HG03064 (cell line): ENCODE data around the gene SERPINE1.

ENCODE experiments used
- ATAC-seq: cut with Tn5 transposase; IDR thresholded peaks from one replicate; pipeline ENCODE4 v1.9.1; 2021; ENCODE audit warnings: low read depth; ENCODE audit not compliant: unreplicated experiment

Gene SERPINE1

DNA sequence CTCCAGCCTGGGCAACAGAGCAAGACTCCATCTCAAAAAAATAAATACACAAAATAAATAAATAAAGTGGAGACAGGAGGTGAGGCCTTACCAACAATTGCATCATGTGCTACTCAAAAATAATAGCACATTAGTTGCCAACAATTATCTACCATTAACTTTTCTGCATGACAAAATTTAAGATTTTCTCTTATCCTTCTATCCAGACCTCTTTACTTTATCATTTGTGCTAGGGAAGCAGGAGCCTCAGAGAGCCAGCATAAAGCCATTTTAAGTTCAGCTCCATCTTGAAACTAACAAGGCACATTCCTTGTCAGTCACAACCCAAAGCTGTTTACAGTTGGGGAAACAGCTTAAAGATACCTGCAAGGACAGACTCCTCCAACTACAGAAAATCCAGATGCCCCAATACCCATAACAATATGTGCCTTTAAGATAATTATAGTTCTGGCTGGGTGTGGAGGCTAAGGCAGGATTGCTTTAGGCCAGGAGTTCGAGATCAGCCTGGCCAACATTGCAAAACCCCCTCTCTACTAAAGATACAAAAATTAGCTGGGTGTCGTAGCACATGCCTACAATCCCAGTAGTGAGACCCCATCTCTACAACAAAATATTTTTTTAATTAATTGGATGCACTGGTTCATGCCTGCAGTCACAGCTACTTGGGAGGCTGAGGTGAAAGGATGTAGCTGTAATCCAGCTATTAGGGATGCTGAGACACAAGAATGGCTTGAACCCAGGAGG lies 25.2 kb downstream of the SERPINE1 start:
- ATAC-seq = no peak

DNA sequence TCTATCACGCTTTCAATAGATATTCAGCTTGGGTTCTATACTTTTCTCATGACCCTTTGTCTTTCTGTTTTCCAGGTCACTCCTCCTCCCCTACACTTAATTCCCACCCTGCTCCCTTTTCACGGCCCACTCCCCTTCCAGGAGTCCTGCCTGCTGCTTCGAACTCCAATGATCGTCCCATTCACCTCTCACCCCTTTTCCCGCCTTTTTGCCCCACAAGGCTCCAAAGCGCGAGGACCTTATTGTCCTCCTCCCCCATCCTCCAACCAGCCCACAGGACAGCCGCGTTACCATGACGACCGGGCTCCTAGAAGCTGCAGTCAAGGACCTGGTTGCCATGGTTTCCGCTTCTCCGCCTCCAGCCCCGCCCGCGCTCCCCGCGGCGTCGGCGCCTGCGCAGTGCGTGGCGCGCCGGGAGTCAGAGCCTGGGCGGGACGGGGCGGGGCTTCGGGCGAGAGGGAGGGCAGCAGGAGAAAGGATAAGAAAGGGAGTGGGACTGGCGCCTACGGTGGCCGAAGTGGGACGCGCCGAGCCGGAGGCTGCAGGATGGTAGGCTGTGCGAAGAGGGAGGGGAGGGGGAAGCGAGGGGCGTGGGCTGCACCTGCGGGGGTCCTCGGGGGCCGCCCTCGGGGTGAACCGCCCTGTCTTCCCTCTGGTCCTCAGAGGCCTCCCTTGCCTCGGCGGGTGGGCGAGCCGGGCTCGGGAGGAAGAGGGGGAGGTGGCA lies 27.2 kb downstream of the SERPINE1 start, which contains the start of gene AP1S1:
Gene AP1S1 (plus strand): TSS at position 508 of the 724 bp plus-strand sequence. CDS start 39 bp downstream, at position 547.
- peak; percentile 57 for ATAC-seq

DNA sequence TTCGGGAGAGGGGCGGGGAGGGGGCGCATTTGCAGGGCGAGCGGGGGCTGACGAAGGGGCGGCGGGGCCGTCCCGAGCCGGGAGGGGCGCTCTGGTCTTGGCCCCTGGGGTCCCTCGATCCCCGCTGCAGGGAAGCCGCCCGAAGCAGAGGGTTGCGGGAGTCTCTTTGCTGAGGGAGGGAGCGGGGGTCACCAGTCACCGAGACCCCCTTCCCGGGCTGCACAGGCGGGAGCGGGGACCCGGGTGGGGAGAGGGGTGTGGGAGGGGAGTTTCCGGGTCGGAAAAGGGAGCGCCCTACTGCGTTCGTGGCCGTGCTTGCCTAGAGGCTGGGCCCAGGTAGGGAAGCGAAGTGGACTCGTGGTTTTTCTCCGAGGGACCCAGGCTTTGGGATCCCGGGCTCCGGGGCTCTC lies 27.8 kb downstream of the SERPINE1 start:
- ATAC-seq = peak; percentile 16

DNA sequence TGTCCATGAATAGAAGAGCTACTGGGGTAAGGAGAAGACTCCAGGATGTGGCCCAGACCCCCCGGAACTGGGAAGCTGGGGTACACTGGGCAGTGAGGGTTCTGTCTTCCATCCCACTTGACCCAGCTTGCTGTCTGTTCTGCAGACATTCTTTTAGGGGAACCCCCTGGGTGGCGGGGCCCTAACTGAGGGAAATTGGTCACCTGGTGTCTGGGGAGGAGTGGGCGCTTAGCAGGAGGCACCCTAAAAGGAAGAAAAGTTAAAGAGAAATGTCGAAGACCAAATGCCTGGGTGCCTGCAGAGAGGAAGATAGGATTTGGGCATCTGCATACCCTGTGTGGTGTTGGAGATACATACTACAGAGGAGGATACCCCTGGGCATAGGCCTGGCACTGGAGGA lies 28.4 kb downstream of the SERPINE1 start:
- ATAC-seq = no peak

DNA sequence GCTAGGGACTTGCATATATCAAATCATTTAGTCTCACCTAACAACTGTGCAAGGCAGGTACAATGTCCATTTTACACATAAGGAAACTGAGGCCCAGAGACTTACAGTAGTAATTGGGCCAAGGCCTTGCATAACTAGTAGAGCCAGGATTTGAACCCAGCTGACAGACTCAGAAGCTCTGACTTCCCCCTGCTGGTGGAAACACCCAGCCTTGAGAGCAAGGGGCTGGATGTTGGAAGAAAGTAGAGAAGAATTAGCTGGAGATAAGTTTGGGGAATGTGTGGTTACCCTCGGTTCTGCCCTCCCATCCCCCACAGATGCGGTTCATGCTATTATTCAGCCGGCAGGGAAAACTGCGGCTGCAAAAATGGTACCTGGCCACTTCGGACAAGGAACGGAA lies 29.4 kb downstream of the SERPINE1 start:
- no peak for ATAC-seq

DNA sequence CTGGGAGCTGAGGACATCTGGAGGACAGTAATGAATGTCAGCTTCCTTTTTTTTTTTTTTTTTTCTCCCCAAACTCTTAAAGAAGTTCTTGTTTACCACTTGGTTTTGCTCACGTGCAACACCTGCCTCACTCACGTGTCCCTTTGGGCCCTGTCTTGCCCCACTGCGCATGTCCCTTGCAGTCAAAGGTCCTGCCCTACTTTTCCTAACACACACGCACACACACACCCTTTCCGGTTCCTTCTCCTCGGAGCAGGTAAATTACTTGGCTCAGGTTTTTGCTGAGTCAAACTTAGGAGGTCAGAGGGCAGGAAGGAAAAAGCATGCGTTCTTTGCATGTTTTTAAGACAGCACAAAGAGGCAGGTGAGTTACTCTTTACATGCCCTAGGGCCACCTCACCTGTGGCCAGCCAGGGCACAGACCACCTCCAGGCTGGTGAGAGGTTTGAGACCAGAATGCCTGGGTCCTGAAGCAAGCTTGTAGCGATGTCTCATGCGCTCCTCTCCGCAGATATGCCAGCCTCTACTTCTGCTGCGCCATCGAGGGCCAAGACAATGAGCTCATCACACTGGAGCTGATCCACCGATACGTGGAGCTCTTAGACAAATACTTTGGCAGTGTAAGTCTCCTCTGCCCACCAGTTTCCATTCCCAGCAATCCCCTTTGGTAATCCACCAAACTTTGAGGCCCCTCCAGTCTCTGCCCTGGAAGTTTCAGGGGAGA lies 30.1 kb downstream of the SERPINE1 start:
- ATAC-seq = no peak

DNA sequence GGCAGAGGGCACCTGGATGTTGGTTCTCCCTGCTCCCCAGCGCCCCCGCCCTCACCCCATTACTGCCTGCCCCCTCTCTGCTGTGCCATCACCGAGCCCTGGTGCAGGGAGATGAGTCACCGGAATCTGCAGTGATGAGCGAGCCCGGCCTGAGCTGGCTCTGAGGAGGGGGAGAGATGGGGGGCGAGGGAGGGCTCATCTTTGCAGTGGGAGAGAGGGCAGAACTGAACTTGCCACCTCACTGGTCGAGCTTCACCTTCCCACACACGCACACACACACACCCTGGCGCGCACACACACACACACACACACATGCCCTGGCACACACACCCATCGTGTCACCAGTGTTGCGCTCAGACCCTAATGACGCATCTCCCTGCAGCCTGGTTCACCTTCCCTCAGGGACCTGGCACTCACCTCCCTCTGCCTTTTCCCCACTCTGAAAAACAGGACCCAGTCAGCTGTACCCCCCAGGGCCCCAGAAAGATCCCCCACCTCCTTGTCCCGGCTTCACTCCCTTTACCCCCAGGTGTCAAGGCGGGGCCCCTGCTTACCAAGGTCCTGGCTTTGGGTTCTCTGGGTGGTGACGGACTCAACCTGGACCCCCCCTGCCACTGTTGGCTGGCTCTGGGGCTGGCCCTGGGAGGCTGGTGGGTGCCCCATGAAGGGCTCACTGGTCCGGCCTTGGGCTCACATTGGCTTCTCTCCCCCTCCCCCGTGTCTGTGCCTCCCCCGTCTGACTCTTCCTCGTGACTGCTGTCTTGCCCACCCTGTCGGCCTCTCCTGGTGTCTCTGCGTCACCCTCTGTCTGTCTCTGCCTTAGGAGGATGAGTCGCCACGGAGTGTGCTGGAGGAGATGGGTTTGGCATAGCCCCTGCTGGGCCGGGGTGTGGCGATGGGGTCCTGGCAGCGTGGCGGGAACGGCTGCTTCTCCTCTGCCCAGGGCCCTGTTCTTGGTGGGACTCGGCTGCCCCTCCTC lies 33.1 kb downstream of the SERPINE1 start:
- ATAC-seq = no peak

DNA sequence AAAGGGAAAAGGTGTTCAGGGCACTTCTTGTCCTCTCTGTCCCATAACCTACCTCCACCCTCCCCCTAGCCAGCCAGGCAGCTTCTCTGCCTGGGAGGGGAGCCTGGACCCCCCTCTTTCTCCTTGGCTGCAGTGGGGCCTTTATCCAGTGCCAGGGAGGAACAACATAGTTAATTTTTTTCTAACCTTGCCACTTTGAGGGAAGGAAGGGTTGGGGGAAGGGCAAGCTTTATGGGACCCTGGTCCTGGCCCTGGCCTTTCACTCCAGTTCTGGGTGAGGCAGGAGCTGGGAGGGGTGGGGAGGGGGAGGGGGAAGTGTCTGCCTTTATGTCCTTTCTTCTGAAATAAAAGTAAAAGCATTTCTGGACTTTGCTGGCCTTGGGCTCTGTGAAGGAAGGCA lies 34.0 kb downstream of the SERPINE1 start:
- no peak for ATAC-seq

DNA sequence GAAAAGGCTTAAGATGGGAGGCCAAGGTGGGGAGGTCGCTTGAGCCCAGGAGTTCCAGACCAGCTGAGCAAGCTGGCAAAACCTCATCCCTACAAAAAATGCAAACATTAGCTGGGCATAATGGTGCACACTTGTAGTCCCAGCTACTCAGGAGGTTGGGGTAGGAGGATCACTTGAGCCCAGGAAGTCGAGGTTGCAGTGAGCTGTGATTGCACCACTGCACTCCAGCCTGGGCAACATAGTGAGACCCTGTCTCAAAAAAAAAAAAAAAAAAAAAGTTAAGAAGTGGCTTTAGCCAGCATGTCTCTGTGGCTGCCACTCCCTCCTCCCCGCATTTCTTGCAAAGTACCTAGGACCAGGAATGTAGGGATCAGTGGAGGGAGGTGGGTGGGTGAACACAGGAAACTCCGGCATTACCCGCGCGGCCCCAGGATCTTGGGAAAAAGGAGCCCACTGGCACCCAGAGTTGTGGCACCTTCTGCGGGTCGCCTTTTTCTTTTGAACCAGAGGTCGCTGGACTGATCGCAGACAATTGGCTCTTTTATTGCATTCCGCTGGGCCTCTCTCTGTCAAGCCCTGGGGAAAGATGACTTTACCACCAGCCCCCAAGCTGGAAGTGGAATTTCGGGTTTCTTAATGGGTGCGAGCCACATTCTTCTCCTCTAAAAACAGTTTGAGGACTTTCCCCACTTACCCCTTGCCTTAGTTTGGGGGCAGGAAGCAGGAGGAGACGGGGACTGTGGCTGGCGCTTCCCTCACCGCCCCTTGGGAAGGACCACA lies 35.0 kb downstream of the SERPINE1 start:
- ATAC-seq = no peak

DNA sequence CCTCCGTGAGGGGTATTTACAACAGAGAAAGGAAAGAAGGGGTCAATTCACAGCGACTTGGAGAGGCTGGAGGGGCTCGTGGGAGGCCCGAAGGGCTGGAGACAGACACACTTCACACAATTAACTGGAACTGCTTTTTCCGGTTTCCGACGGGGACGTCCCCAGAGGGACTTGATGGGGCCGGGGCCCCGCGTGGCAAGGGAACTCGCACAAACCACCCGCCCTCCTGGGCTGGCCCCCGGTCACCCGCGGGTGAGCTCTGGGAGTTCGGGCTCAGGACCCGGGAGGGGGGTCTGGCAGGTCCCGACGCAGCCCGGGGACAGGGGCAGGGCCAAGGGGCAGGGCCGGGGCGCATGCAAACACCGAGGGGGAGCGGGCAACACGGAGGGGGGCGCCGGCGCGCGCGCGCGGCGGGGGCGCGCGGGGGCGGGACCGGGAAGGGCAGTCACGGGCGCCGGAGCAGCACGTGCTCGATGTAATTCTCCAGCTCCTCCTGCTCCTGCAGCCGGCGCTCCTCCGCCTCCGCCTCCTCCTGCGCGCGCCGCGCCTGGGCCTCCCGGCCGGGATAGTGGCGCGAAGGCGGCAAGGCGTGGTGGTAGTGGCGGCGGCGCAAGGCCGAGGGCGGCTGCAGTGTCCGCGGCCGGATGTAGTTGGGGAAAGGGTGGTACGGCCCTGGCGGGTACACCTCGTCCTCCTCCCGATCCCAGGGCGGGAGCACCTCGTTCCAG lies 35.8 kb downstream of the SERPINE1 start:
- ATAC-seq = no peak

DNA sequence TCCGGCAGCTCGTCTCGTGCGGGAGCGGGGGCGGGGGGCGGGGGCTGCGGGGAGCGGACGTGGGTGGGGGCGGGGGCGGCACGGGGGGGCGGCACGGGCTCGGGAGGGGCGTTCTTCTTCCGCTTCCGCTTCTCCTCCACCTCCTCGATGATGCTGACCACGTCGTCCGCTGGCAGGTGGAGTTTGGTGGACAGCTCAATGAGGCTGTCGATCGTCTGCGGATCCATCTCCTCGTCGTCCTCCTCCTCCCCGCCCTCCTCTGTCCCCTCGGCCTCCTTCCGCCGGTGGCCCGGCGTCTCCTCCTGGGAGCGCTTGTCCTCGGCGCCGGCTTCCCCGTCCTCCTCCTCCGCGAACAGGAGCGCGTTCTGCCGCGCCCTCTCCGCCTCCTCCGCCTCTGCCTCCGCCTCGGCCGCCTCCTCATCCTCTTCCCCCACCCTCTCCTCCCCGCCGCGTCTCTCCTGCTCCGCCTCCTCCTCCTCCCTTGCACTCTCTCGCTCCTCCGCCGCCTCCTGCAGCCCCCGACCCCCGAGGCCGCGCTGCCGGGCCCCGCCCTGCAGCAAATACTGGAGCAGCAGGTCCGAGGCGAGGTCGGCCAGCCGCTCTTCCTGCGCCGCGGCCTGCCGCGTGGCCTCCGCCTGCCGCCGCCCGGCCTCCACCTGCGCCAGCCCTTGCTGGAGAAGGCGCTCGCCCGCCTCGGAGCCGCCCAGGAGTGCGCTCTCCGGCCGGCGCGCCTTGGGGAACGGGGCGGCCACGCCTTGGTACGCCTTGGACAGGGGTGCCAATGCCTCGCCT lies 36.6 kb downstream of the SERPINE1 start:
- no peak for ATAC-seq

DNA sequence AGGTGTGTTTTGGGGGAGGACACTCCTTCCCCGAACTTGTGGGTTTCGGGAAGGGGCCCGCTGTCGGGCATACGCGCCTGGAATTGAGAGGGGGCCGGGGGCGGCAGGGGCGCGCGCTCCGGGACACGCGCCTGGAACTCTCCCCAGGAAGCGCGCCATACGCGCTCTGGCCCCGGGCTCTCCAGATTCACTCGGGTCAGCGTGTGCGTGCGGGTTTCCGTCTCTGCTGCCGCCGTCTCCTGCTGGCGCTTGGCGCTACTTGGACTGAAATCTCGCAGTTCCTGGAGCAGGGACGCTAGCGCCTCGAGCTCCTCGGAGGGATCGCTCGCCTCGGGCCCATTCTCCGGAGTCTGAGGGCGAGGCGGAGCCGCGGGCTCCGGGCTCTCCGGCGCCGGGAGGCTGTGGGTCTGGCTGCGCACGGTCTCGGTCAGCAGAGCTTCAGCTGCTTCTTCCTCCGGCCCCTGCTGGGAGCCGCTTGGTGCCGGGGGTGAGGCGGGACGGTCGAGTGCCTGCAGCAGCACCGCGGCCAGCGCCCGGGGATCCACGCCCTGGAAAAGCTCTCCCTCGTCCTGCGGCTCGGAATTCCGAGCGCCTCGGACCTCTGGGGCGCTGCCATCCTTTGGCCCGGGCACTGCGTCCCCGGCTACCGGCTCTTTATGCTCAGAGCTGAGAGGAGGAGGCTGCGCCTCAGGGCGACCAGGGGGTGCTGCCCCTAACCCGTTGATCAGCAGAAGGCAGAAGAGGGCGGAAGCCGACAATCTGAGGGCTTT lies 37.4 kb downstream of the SERPINE1 start:
- ATAC-seq = no peak

DNA sequence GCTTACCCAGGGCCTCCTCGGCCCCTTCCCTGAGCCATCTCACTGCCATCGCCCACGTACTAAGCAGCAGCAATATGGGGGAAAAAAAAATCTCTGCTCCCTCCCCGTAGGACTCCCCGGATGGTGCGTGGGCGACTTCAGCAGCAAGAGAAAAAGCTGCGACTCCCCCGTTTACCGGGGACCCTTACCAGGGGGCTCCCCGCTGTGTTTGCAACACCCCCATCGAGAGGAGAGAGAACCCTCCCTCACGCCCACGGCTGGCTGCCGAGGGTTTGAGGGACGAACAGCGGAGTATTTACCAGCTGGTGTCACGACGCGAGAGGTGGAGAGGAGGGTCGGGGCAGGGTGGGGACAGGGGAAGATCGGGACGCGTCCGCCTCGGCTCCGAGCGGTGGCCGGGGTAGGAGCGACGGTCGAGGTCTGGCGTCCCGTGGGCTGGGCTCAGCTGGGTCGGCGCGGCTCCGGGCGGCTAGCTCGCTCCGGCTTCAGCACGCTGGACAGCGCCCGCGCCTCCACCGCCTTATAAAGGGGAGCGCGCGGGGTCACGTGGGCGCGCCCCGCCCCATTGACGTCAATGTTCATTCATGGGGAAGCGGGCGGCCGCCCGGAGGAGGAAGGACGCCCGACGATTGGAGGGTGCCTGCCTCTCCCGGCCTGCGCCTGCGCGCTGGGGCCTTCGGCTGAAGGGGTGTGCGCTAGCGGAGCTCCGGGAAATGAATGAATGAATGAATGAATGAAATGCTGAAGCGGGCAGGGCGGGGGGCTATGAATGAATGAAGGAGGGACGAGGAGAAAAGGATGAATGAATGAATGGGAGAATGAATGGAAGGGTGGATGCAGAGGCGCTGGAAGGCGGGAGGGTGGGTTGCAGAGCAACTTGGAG lies 38.4 kb downstream of the SERPINE1 start, which contains the start of gene VGF:
Gene VGF (minus strand): TSS at position 495 of the 883 bp plus-strand sequence. CDS start 726 bp downstream, outside the sequence.
- ATAC-seq = peak; percentile 56

DNA sequence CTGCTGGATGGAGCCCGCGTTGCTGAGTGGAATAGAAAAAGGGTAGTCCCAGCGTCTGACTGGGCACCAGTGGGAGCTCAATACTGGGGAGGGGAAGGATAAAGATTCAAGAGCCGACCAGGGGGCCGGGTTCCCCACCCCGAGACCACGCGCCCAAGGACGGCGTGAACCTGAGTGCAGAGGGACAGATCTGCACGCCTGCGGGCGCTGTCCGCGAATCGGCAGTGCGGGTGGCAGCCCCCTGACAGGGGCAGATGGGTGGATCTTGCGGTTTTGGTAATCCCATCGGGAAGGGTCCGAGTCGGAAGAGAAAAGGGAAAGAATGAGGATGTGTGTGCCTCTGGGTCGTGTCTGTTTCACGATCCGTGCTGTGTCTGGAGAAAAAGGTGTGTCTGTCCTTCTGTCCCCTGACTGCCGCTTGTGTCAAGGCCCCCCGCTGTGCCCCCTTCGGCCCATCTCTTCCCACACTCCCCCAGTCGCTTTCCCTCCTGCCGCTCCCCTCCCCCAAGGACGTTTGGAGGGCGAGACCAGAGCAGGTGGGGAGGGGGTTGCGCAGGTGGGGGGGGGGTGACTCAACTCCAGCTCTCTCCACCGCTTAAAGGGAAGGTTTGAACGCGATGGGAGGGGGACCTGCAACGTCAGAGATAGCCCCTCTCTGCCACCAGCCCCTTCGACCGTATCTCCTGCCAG lies 39.2 kb downstream of the SERPINE1 start:
- no peak for ATAC-seq

DNA sequence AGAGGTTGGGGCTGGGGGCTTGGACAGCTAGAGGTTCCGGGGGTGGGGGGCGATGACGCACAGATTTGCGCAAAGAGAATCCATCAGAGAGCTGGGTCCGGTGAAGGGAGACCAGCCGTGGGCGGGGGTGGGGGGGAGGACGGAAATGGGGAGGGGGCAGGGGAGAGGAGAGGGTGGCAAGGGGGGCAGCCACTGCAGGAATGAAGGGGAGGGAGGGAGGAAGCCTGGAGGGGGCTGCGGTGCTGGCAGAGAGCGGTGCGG lies 39.7 kb downstream of the SERPINE1 start:
- no peak for ATAC-seq
